SK-N-SH (cell line): ENCODE results near the gene MPV17.

Experiments used
- EP300 ChIP-seq, 2 experiments: IDR thresholded peaks; 2 replicates each; pipeline versions ENCODE4 v1.4.0 to v1.6.1; 2012; ENCODE audit warnings: borderline replicate concordance in 1 of 2, low read depth in 1 of 2, low read length in 1 of 2
- FOXM1 ChIP-seq: IDR thresholded peaks from 2 replicates; pipeline ENCODE4 v1.4.0; 2012; ENCODE audit warnings: low read depth, mild to moderate bottlenecking
- JUND ChIP-seq: IDR thresholded peaks from 2 replicates; pipeline ENCODE4 v1.4.0; 2012
- MEF2A ChIP-seq: IDR thresholded peaks from 2 replicates; pipeline ENCODE4 v1.4.0; 2012; ENCODE audit warnings: low read depth, borderline replicate concordance
- NFIC ChIP-seq: IDR thresholded peaks from 2 replicates; pipeline ENCODE4 v1.4.0; 2012; ENCODE audit warnings: borderline replicate concordance
- POLR2AphosphoS5 ChIP-seq: IDR thresholded peaks from 2 replicates; pipeline ENCODE4 v1.6.1; 2012; ENCODE audit warnings: low read depth, low read length
- RAD21 ChIP-seq: IDR thresholded peaks from 2 replicates; pipeline ENCODE4 v1.6.1; 2012; ENCODE audit warnings: mild to moderate bottlenecking, low read length
- RFX5 ChIP-seq: IDR thresholded peaks from 2 replicates; pipeline ENCODE4 v1.6.1; 2012; ENCODE audit warnings: mild to moderate bottlenecking, improper control_type of control experiment, low read length
- RXRA ChIP-seq: IDR thresholded peaks from 2 replicates; pipeline ENCODE4 v1.4.0; 2012; ENCODE audit warnings: low read depth, mild to moderate bottlenecking, borderline replicate concordance
- SIN3A ChIP-seq: IDR thresholded peaks from 2 replicates; pipeline ENCODE4 v1.6.1; 2012; ENCODE audit warnings: low read depth, mild to moderate bottlenecking, low read length, moderate library complexity, borderline replicate concordance
- YY1 ChIP-seq: IDR thresholded peaks from 2 replicates; pipeline ENCODE4 v1.4.0; 2012; ENCODE audit warnings: low read depth, mild to moderate bottlenecking
- TF ChIP-seq, protein P1 (sequence below): fragments of 200-600 bp; sonication (generic); IDR thresholded peaks from 2 replicates; pipeline ENCODE4 v1.6.1; 2017; ENCODE audit warnings: antibody characterized with exemption, mild to moderate bottlenecking, moderate library complexity
- TF ChIP-seq, protein P2 (sequence below): IDR thresholded peaks from 2 replicates; pipeline ENCODE4; 2012

DNA sequence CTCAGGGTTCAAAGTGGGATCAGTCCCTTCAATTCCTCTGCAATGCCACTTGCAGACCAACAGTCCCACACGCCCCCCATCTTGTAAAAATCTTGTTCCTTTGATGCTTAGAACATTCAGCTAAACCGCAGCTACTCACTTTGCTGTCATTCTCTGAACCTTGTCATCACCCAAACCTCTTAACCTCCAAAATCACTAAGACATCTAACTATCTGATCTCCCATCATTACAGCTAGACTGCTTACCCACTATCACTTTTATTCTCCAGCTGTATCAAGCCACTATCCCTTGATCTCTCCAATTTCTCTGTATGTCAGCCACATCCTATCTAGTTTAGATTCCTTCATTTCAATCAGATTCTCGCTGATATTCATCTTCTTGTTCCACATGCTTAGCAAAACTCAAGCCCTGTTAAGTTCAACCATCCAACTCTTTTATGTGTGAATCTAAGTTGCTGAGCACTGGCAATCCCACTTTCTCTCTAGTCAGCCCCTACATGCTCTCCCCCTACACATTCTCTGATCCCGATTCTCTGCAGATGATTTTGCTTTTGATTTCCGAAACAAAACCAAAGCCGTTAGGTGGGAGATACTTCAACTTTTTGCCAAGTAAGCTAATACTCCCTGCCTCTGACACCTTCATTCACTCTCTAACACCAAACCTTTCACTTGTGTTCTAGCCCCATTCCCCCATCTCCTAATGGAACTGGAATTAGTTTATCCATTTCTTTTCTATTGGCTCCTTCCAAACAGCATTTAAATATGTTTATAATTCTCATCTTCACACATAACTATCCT lies 29.1 kb upstream of the MPV17 start:
- TF ChIP-seq, protein P1, sequence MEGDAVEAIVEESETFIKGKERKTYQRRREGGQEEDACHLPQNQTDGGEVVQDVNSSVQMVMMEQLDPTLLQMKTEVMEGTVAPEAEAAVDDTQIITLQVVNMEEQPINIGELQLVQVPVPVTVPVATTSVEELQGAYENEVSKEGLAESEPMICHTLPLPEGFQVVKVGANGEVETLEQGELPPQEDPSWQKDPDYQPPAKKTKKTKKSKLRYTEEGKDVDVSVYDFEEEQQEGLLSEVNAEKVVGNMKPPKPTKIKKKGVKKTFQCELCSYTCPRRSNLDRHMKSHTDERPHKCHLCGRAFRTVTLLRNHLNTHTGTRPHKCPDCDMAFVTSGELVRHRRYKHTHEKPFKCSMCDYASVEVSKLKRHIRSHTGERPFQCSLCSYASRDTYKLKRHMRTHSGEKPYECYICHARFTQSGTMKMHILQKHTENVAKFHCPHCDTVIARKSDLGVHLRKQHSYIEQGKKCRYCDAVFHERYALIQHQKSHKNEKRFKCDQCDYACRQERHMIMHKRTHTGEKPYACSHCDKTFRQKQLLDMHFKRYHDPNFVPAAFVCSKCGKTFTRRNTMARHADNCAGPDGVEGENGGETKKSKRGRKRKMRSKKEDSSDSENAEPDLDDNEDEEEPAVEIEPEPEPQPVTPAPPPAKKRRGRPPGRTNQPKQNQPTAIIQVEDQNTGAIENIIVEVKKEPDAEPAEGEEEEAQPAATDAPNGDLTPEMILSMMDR, result no peak
- TF ChIP-seq POLR2AphosphoS5 (no peak), JUND (no peak), FOXM1 (no peak), RAD21 (no peak), EP300 (IDR thresholded peaks at IDR 0.05; ENCODE audit: borderline replicate concordance in 1 of 2, low read depth in 1 of 2, low read length in 1 of 2) (no peak), SIN3A (no peak), YY1 (no peak), RXRA (no peak), MEF2A (no peak), NFIC (no peak), RFX5 (no peak)
- TF ChIP-seq, protein P2, sequence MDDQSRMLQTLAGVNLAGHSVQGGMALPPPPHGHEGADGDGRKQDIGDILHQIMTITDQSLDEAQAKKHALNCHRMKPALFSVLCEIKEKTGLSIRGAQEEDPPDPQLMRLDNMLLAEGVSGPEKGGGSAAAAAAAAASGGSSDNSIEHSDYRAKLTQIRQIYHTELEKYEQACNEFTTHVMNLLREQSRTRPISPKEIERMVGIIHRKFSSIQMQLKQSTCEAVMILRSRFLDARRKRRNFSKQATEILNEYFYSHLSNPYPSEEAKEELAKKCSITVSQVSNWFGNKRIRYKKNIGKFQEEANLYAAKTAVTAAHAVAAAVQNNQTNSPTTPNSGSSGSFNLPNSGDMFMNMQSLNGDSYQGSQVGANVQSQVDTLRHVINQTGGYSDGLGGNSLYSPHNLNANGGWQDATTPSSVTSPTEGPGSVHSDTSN, result no peak
